H9 (cell line): ENCODE measurements around the gene GSN. TPM values are rescaled to one million over a fixed set of nuclear protein-coding genes. Genes with fewer than 3 reads are reported as not detected.

Source experiments
- DNase-seq: peaks from one replicate; pipeline ENCODE4 v3.0.0-alpha.2; 2017
- H2AFZ ChIP-seq: one replicate; pipeline ENCODE4 v1.6.1; 2013; ENCODE audit warnings: mild to moderate bottlenecking, low read length, control low read depth, moderate library complexity
- H2AK5ac ChIP-seq: 2 replicates; pipeline ENCODE4 v1.6.1; 2013; ENCODE audit warnings: low read length, control low read depth, mixed read lengths; ENCODE audit not compliant: insufficient read length
- H2BK120ac ChIP-seq: one replicate; pipeline ENCODE4 v1.6.1; 2013; ENCODE audit warnings: low read depth, mild to moderate bottlenecking, low read length, control low read depth, inconsistent platforms; ENCODE audit not compliant: poor library complexity, severe bottlenecking
- H2BK12ac ChIP-seq: 2 replicates; pipeline ENCODE4 v1.6.1; 2013; ENCODE audit warnings: low read length, control low read depth, mixed read lengths, low read depth; ENCODE audit not compliant: insufficient read length
- H2BK15ac ChIP-seq: 2 replicates; pipeline ENCODE4 v1.6.1; 2013; ENCODE audit warnings: low read depth, low read length, control low read depth
- H2BK20ac ChIP-seq: one replicate; pipeline ENCODE4 v1.6.1; 2013; ENCODE audit warnings: low read depth, mild to moderate bottlenecking, low read length, control low read depth, inconsistent platforms; ENCODE audit not compliant: poor library complexity, severe bottlenecking
- H2BK5ac ChIP-seq: 2 replicates; pipeline ENCODE4 v1.6.1; 2013; ENCODE audit warnings: low read length, control low read depth, mixed read lengths; ENCODE audit not compliant: insufficient read length
- H3K14ac ChIP-seq: 2 replicates; pipeline ENCODE4 v1.6.1; 2013; ENCODE audit warnings: low read length, control low read depth; ENCODE audit not compliant: insufficient read depth
- H3K18ac ChIP-seq: 2 replicates; pipeline ENCODE4 v1.6.1; 2013; ENCODE audit warnings: low read depth, mild to moderate bottlenecking, mixed read lengths, low read length, control low read depth; ENCODE audit not compliant: insufficient read length
- H3K23ac ChIP-seq: 2 replicates; pipeline ENCODE4 v1.6.1; 2013; ENCODE audit warnings: low read length, control low read depth, mixed read lengths, low read depth; ENCODE audit not compliant: insufficient read length
- H3K23me2 ChIP-seq: 2 replicates; pipeline ENCODE4 v1.6.1; 2013; ENCODE audit warnings: low read depth, mild to moderate bottlenecking, mixed read lengths, low read length, control low read depth; ENCODE audit not compliant: insufficient read length, poor library complexity, severe bottlenecking
- H3K27ac ChIP-seq: 2 replicates; pipeline ENCODE4 v1.5.1; 2013; ENCODE audit warnings: low read length, control low read depth, mixed read lengths, low read depth; ENCODE audit not compliant: insufficient read length
- H3K27me3 ChIP-seq: 2 replicates; pipeline ENCODE4 v1.6.1; 2013; ENCODE audit warnings: low read length, control low read depth, inconsistent platforms; ENCODE audit not compliant: insufficient read depth
- H3K4ac ChIP-seq: 2 replicates; pipeline ENCODE4 v1.6.1; 2013; ENCODE audit warnings: low read depth, mild to moderate bottlenecking, control low read depth, inconsistent platforms, low read length, moderate library complexity
- H3K4me1 ChIP-seq: 2 replicates; pipeline ENCODE4 v1.6.1; 2013; ENCODE audit warnings: low read length, control low read depth, inconsistent platforms; ENCODE audit not compliant: insufficient read depth
- H3K4me2 ChIP-seq: 2 replicates; pipeline ENCODE4 v1.6.1; 2013; ENCODE audit warnings: low read length, control low read depth, mixed read lengths; ENCODE audit not compliant: insufficient read length, insufficient read depth
- H3K56ac ChIP-seq: 2 replicates; pipeline ENCODE4 v1.6.1; 2013; ENCODE audit warnings: low read depth, mild to moderate bottlenecking, mixed read lengths, low read length, control low read depth; ENCODE audit not compliant: insufficient read length
- H3K79me1 ChIP-seq: 2 replicates; pipeline ENCODE4 v1.6.1; 2013; ENCODE audit warnings: low read depth, mild to moderate bottlenecking, moderate library complexity, low read length, control low read depth, inconsistent platforms; ENCODE audit not compliant: insufficient read depth, poor library complexity, severe bottlenecking
- H3K79me2 ChIP-seq: 2 replicates; pipeline ENCODE4 v1.6.1; 2013; ENCODE audit warnings: low read length, control low read depth, inconsistent platforms; ENCODE audit not compliant: insufficient read depth
- H3K9ac ChIP-seq: 2 replicates; pipeline ENCODE4 v1.6.1; 2013; ENCODE audit warnings: low read length, control low read depth, mixed read lengths; ENCODE audit not compliant: insufficient read length; ENCODE audit errors: extremely low read depth
- H3K9me3 ChIP-seq: one replicate; pipeline ENCODE4 v1.6.1; 2013; ENCODE audit warnings: low read depth, low read length, inconsistent platforms; ENCODE audit not compliant: control insufficient read depth
- H3T11ph ChIP-seq: one replicate; pipeline ENCODE4 v1.6.1; 2013; ENCODE audit warnings: mild to moderate bottlenecking, low read length, control low read depth, inconsistent platforms
- H4K20me1 ChIP-seq: one replicate; pipeline ENCODE4 v1.6.1; 2013; ENCODE audit not compliant: control insufficient read depth, insufficient read length, insufficient read depth
- H4K5ac ChIP-seq: 2 replicates; pipeline ENCODE4 v1.6.1; 2013; ENCODE audit warnings: low read depth, mild to moderate bottlenecking, mixed read lengths, low read length, control low read depth; ENCODE audit not compliant: insufficient read length
- H4K8ac ChIP-seq: replicated peaks from 2 replicates; pipeline ENCODE4 v1.6.1; 2013; ENCODE audit warnings: low read length, control low read depth, mixed read lengths, low read depth; ENCODE audit not compliant: insufficient read length
- H4K91ac ChIP-seq: 2 replicates; pipeline ENCODE4 v1.6.1; 2013; ENCODE audit warnings: low read depth, mild to moderate bottlenecking, moderate library complexity, mixed read lengths, low read length, control low read depth; ENCODE audit not compliant: insufficient read length
- H3K27ac Mint-ChIP-seq, 3 experiments: 2 replicates in 2 of 3; 3 replicates in 1 of 3; pipeline ENCODE4 v1.8.0; 2020 to 2021; ENCODE audit warnings: mixed read lengths in 3 of 3, mild to moderate bottlenecking in 1 of 3, moderate library complexity in 1 of 3
- H3K27me3 Mint-ChIP-seq: 2 replicates; pipeline ENCODE4 v1.8.0; 2021; ENCODE audit warnings: low read depth, mild to moderate bottlenecking, moderate library complexity, mixed read lengths
- H3K36me3 Mint-ChIP-seq, 3 experiments: 2 replicates in 2 of 3; 3 replicates in 1 of 3; pipeline ENCODE4 v1.8.0; 2020 to 2021; ENCODE audit warnings: low read depth in 3 of 3, mixed read lengths in 3 of 3; ENCODE audit not compliant: insufficient read depth in 1 of 3
- H3K4me1 Mint-ChIP-seq, 2 experiments: 2 replicates each; pipeline ENCODE4 v1.8.0; 2020; ENCODE audit warnings: mixed read lengths in 2 of 2
- H3K4me3 Mint-ChIP-seq, 2 experiments: 2 replicates in 1 of 2; 3 replicates in 1 of 2; pipeline ENCODE4 v1.8.0; 2020 to 2021; ENCODE audit warnings: mild to moderate bottlenecking in 2 of 2, mixed read lengths in 2 of 2, moderate library complexity in 1 of 2
- H3K9me3 Mint-ChIP-seq, 2 experiments: 2 replicates in 1 of 2; 3 replicates in 1 of 2; pipeline ENCODE4 v1.8.0; 2020; ENCODE audit warnings: mild to moderate bottlenecking in 2 of 2, mixed read lengths in 2 of 2, moderate library complexity in 1 of 2
- WGBS: extraction: QIAGEN DNeasy Blood & Tissue Kit; methylation state at CpG from one replicate; pipeline ENCODE4 v1.1.7; 2013; ENCODE audit warnings: missing lambda C conversion rate, low lambda C conversion rate, mixed read lengths; ENCODE audit not compliant: insufficient read length; ENCODE audit errors: extremely low coverage; 5-methylcytosine and 5-hydroxymethylcytosine counted together
- total RNA-seq: library from RNA; stranded (reverse); gene quantifications from 2 replicates; pipeline ENCODE4 v1.2.1, GENCODE V29; 2021
- TF ChIP-seq, protein P1 (sequence below): fragments of 200-600 bp; sonication (generic); conservative IDR thresholded peaks from 3 replicates; pipeline ENCODE4 v1.8.0; 2021; ENCODE audit warnings: antibody characterized with exemption, mild to moderate bottlenecking

GSN gene
- total RNA-seq, 1 experiment from 2014 or later = 14.9 TPM

DNA sequence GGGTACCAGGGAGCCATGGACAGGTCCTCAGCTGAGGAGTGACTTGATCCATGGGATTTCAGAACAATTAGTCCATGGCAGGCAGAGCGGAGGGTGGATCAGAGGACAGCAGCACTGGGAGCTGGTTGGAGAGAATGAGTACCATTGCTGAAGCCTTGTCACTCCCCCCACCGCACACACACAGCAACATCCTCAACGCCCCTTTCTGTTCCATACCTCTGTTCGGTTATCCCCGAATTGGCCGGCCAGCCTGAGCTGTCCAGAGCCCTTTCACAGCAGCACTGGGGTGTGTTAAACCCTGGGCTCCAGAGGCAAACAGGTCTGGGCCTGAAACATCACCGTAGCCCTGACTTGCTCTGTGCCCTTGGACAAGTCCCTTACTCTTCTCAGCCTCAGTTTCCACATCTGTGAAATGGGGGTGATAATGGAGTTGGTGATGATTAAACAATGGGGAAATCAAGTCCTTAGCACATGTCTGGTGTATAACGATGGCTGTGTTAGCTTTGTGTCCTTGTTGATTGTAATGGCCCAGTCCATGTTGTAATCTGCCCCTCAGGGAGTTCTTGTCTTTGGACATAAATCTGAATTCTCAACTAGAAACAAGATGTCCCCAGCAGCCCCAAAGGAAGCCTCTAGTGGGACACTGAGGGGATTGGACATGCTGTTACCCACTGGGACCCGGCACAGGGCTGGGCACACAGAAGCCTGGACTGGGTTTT, 16.9 kb downstream of the GSN start:
- Histone ChIP-seq H2BK15ac (no peak overlapping the region), H3K4me2 (no peak overlapping the region), H3K27me3 (peaks cover 61% of the 10 kb centered on the region; the same call in 1 of the 2 replicates), H3K14ac (no peak overlapping the region), H3K9ac (no peak overlapping the region), H3K79me1 (no peaks in the 10 kb centered on the region), H4K5ac (no peak overlapping the region), H3K4me1 (peaks cover 10% of the 10 kb centered on the region; the same call in 1 of the 2 replicates), H3K4ac (no peak overlapping the region), H3K27ac (no peak overlapping the region), H4K91ac (no peak overlapping the region), H2AFZ (no peak overlapping the region), H4K8ac (no peak overlapping the region), H2BK120ac (no peak overlapping the region), H2BK20ac (no peak overlapping the region), H3K23me2 (peaks cover 6% of the 10 kb centered on the region), H2AK5ac (no peak overlapping the region), H3K56ac (no peak overlapping the region), H3K9me3 (no peaks in the 10 kb centered on the region), H3K23ac (no peak overlapping the region), H2BK5ac (no peak overlapping the region), H2BK12ac (no peak overlapping the region), H3T11ph (no peak overlapping the region), H3K18ac (no peak overlapping the region), H4K20me1 (no peaks in the 10 kb centered on the region), H3K79me2 (no peaks in the 10 kb centered on the region)
- Mint-ChIP-seq H3K27ac (no peak overlapping the region), H3K4me3 (no peak overlapping the region), H3K36me3 (peaks cover 0 to 3% (median 2%) of the 10 kb centered on the region in 3 experiments; a peak in 4 of 7 replicates), H3K9me3 (no peaks in the 10 kb centered on the region; a peak in 1 of 5 replicates), H3K4me1 (peaks cover 53 to 55% of the 10 kb centered on the region in 2 experiments), H3K27me3 (peaks cover 98% of the 10 kb centered on the region)
- TF ChIP-seq, protein P1, sequence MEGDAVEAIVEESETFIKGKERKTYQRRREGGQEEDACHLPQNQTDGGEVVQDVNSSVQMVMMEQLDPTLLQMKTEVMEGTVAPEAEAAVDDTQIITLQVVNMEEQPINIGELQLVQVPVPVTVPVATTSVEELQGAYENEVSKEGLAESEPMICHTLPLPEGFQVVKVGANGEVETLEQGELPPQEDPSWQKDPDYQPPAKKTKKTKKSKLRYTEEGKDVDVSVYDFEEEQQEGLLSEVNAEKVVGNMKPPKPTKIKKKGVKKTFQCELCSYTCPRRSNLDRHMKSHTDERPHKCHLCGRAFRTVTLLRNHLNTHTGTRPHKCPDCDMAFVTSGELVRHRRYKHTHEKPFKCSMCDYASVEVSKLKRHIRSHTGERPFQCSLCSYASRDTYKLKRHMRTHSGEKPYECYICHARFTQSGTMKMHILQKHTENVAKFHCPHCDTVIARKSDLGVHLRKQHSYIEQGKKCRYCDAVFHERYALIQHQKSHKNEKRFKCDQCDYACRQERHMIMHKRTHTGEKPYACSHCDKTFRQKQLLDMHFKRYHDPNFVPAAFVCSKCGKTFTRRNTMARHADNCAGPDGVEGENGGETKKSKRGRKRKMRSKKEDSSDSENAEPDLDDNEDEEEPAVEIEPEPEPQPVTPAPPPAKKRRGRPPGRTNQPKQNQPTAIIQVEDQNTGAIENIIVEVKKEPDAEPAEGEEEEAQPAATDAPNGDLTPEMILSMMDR = no peak
- no peak for DNase-seq
- WGBS = no CpG with 5 or more reads among the region's 9 CpGs
